Neural crest cell (in vitro differentiated cells): Measurements from ENCODE around the gene PAX5. TPM values are rescaled to one million over a fixed set of nuclear protein-coding genes. Genes with fewer than 3 reads are reported as not detected.
"Not testable (repeated sequence)": the region's sequence is repeated elsewhere in the genome, so short reads cannot be mapped to it uniquely, and the experiment has no call there.

Experiments used
- DNase-seq: peaks from one replicate; pipeline ENCODE4 v3.0.0; 2021; ENCODE audit warnings: low read depth, mixed read lengths, low spot score
- H3K27ac Mint-ChIP-seq: one replicate; pipeline ENCODE4 v1.8.0; 2021; ENCODE audit warnings: mild to moderate bottlenecking, mixed read lengths; ENCODE audit not compliant: unreplicated experiment
- H3K27me3 Mint-ChIP-seq: 2 replicates; pipeline ENCODE4 v1.8.0; 2021; ENCODE audit warnings: low read depth, mild to moderate bottlenecking, mixed read lengths
- H3K36me3 Mint-ChIP-seq: 2 replicates; pipeline ENCODE4 v1.8.0; 2021; ENCODE audit warnings: low read depth, mild to moderate bottlenecking, mixed read lengths
- H3K4me1 Mint-ChIP-seq: 2 replicates; pipeline ENCODE4 v1.8.0; 2021; ENCODE audit warnings: mixed read lengths
- H3K4me3 Mint-ChIP-seq: one replicate; pipeline ENCODE4 v1.8.0; 2021; ENCODE audit warnings: mild to moderate bottlenecking, mixed read lengths
- H3K9me3 Mint-ChIP-seq: 2 replicates; pipeline ENCODE4 v1.8.0; 2021; ENCODE audit warnings: mixed read lengths
- CTCF ChIP-seq: fragments of 200-600 bp; sonication (generic); conservative IDR thresholded peaks from 2 replicates; pipeline ENCODE4 v1.5.0; 2021; ENCODE audit warnings: antibody characterized with exemption, mild to moderate bottlenecking
- total RNA-seq: library from RNA; stranded (reverse); gene quantifications from 2 replicates; pipeline ENCODE4 v1.2.1, GENCODE V29; 2021

PAX5 gene
- total RNA-seq, 1 donor from 2014 or later: 19.5 TPM

DNA sequence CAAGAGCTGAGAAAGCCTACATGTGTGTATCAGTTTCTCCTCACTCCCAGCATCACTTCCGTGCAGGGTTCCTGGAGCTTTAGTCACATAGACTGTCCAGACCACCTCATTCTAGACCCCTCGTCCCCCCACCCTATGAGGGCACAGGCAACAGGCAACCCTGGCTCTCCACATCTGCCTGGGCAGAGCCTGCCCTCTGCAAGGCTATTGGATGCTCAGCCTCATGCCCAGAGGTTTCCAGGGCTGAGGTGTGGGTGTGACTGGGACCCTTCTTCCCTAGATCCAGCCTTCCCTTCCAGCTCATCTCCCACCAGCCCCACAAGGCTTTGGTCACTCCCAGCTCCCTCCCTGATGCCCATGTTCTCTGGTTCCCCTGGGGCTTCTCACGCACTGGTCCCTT, 161.4 kb downstream of the PAX5 start:
- H3K27me3 Mint-ChIP-seq: peaks cover 38% of the 10 kb centered on the region
- H3K4me1 Mint-ChIP-seq: peaks cover 16% of the 10 kb centered on the region
- H3K4me3 Mint-ChIP-seq: no peak overlapping the region
- no peaks in the 10 kb centered on the region for H3K9me3 Mint-ChIP-seq
- no peak for DNase-seq
- H3K36me3 Mint-ChIP-seq: no peaks in the 10 kb centered on the region
- H3K27ac Mint-ChIP-seq: no peak overlapping the region
- no peak for TF ChIP-seq CTCF

GRCh38 chr9:36871606-36872005, 162.5 kb downstream of the PAX5 start:
- DNase-seq: no peak
- no peak overlapping the region for H3K4me3 Mint-ChIP-seq
- H3K9me3 Mint-ChIP-seq: no peaks in the 10 kb centered on the region
- H3K27me3 Mint-ChIP-seq: peaks cover 38% of the 10 kb centered on the region
- H3K36me3 Mint-ChIP-seq: no peaks in the 10 kb centered on the region
- no peak overlapping the region for H3K27ac Mint-ChIP-seq
- H3K4me1 Mint-ChIP-seq: peaks cover 26% of the 10 kb centered on the region
- no peak for TF ChIP-seq CTCF

DNA sequence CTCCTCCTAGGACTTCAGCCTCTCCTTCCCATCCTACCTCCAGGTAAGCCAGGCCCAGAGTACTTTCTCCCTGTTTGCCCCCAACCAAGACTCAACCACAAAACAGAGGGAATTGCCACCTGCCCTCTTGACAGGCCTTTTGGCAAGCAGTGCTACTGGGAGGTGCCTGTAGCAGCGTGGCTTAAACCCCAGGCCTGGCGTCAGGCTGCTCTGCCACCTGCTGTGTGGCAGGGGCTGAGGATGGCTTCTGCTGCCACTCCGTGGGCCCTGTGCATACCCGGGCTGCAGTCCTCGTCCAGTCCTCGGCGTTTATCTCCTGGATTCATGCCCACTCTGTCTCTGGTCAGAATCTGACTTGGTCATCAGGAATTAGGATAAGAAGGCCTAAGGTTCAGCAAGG, 163.1 kb downstream of the PAX5 start:
- Mint-ChIP-seq H3K27ac (no peak overlapping the region), H3K36me3 (no peaks in the 10 kb centered on the region), H3K4me1 (peaks cover 26% of the 10 kb centered on the region), H3K27me3 (peaks cover 38% of the 10 kb centered on the region), H3K9me3 (no peaks in the 10 kb centered on the region), H3K4me3 (no peak overlapping the region)
- TF ChIP-seq CTCF: no peak
- no peak for DNase-seq

- not testable (repeated sequence) for H3K27ac Mint-ChIP-seq, H3K36me3 Mint-ChIP-seq, H3K4me3 Mint-ChIP-seq, H3K9me3 Mint-ChIP-seq, DNase-seq
- H3K4me1 Mint-ChIP-seq: peaks cover 33% of the 10 kb centered on the region
- peaks cover 44% of the 10 kb centered on the region for H3K27me3 Mint-ChIP-seq
Observed at GRCh38 chr9:36869605-36870004, 164.5 kb downstream of the PAX5 start.

- Mint-ChIP-seq H3K4me1 (peaks cover 33% of the 10 kb centered on the region), H3K9me3 (no peaks in the 10 kb centered on the region), H3K27me3 (peaks cover 38% of the 10 kb centered on the region), H3K27ac (no peak overlapping the region), H3K36me3 (no peaks in the 10 kb centered on the region), H3K4me3 (no peak overlapping the region)
- DNase-seq: no peak
- no peak for TF ChIP-seq CTCF
Observed at GRCh38 chr9:36868586-36869282, 165.3 kb downstream of the PAX5 start.

- no peaks in the 10 kb centered on the region for H3K36me3 Mint-ChIP-seq
- H3K9me3 Mint-ChIP-seq: no peaks in the 10 kb centered on the region
- no peak for DNase-seq
- H3K4me3 Mint-ChIP-seq: no peak overlapping the region
- no peak for TF ChIP-seq CTCF
- H3K27ac Mint-ChIP-seq: no peak overlapping the region
- H3K27me3 Mint-ChIP-seq: peaks cover 33% of the 10 kb centered on the region
- H3K4me1 Mint-ChIP-seq: peaks cover 33% of the 10 kb centered on the region
Observed at GRCh38 chr9:36867672-36868471, 166.2 kb downstream of the PAX5 start.
